Motor neuron (in vitro differentiated cells): ENCODE data around the gene JOSD2. TPM values are rescaled to one million over a fixed set of nuclear protein-coding genes. Genes with fewer than 3 reads are reported as not detected.

ENCODE experiments used
- ATAC-seq, 8 experiments: fragments of 200-7000 bp; cut with Tn5 transposase; replicated peaks in 6 of 8; 2 replicates each; pipeline ENCODE4 v1.8.0; 2021; ENCODE audit warnings: mild to moderate bottlenecking in 8 of 8, moderate library complexity in 8 of 8
- H3K27ac ChIP-seq, 2 donors: fragments of 250-450 bp; sonication (Bioruptor Pico); 2 replicates each; pipeline ENCODE4 v1.9.0; 2021; ENCODE audit warnings: antibody characterized with exemption in 2 of 2, mild to moderate bottlenecking in 2 of 2, moderate library complexity in 1 of 2
- H3K4me1 ChIP-seq, 2 donors: fragments of 250-450 bp; sonication (Bioruptor Pico); replicated peaks in 1 of 2; 2 replicates each; pipeline ENCODE4 v1.6.1; 2021; ENCODE audit warnings: antibody characterized with exemption in 2 of 2, mild to moderate bottlenecking in 2 of 2, moderate library complexity in 1 of 2
- H3K4me3 ChIP-seq, 5 donors: fragments of 250-450 bp; sonication (Bioruptor Pico); 2 replicates each; pipeline ENCODE4 v1.9.0; 2021; ENCODE audit warnings: antibody characterized with exemption in 5 of 5, mild to moderate bottlenecking in 5 of 5, moderate library complexity in 4 of 5
- WGBS, 10 experiments: fragments of 450-650 bp; shearing (Covaris generic); methylation state at CpG; one replicate each; pipeline ENCODE4 v1.0.0; 2022; 5-methylcytosine and 5-hydroxymethylcytosine counted together
- in situ Hi-C, 9 experiments: fragments of 400-800 bp; cut with MboI; loops; one replicate each; pipeline ENCODE4 v1.15.0; 2021; ENCODE audit warnings: low sequenced_read_pairs in 9 of 9, low pct_unique_long_range_greater_than_20kb in 2 of 9; ENCODE audit not compliant: unreplicated experiment in 9 of 9
- total RNA-seq, 8 experiments: library from RNA; unstranded; fragments of 300-600 nt; gene quantifications; 2 replicates each; pipeline versions ENCODE4 v1.2.3 to v1.2.4, GENCODE V29; 2022

The JOSD2 gene
- total RNA-seq, 8 experiments from 2014 or later = 3.9 to 40.5 (median 11.3) TPM

GRCh38 chr19:50551715-50552187 lies 40.8 kb upstream of the JOSD2 start:
- Histone ChIP-seq H3K4me3 (peak overlapping the region; percentile 36 to 61 (median 44)), H3K27ac (peak overlapping the region; percentile 60 to 82), H3K4me1 (peaks cover 14 to 23% of the 10 kb centered on the region in 2 donors)
- ATAC-seq = peak in 5 of 8 experiments; percentile 26 to 48 (median 32)
- in situ Hi-C loops = no loop called here
- no CpG with 5 or more reads among the region's 22 CpGs for WGBS, 10 experiments

DNA sequence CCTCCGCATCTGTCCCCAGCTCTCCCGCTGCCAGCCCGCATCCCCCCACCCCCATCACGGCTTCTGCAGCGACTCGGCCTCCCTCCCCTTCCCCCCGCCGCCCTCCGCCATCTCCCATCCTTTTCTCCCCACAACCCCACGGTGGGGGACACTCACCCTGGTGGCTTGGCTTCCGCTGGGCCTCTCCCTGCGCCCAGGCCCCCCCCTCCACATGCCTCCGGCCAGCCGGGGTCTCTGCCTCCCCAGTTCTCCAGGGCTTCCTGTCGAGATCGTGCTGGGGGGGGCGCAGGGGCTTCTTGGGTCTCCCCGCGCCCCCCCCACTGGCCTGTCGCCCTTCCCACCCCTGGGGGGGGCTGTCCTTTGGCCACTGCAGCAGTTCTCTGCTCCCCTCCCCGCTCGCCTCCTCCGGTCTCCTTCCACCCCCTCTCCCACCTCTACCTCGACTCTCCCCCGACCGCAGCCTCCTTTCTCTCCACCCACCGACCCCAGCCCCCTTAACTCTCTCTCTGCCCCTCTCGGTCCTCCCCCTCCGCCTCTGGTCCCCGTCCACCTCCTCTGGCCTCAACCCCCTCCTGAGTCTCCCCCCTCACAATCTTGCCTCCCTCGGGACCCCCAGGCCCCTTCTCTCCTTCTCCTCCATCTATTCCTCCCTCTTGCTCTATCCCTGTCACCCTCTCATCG lies 40.2 kb upstream of the JOSD2 start:
- Histone ChIP-seq H3K4me3 (peak overlapping the region; percentile 36 to 61 (median 44)), H3K27ac (peak overlapping the region; percentile 60 to 82), H3K4me1 (peaks cover 12 to 19% of the 10 kb centered on the region in 2 donors)
- in situ Hi-C loops = no loop called here
- WGBS, 10 experiments = no CpG with 5 or more reads among the region's 32 CpGs
- ATAC-seq = peak in 5 of 8 experiments; percentile 50 to 60 (median 59)

DNA sequence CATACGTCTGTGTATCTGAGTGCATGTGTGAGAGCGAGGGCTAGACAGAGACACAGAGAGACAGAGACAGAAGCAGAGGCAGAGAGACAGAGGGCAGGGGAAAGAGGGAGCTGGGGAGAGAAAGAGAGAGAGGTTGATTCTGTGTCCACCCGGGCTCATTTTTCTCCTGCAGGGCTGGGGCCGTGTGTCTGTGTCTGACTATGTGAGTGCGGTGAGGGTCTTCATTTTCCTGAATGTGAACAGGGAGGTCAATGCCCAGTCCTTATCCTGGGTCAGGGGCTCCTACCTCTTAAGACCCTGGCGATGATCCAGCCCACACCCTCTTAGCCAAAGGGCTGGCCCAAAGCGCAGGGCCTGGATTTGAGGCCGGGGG lies 39.6 kb upstream of the JOSD2 start:
- ATAC-seq = no peak
- WGBS, 10 experiments = 17 to 86% (median 37%) methylated on average over 1 to 4 of the region's 8 CpGs; no CpG with 5 or more reads in 6 of the 10 experiments
- Histone ChIP-seq H3K27ac (peak overlapping the region; percentile 60 to 82), H3K4me3 (peak overlapping the region; percentile 36 to 61 (median 44)), H3K4me1 (peaks cover 6 to 13% of the 10 kb centered on the region in 2 donors)
- in situ Hi-C loops = no loop called here

DNA sequence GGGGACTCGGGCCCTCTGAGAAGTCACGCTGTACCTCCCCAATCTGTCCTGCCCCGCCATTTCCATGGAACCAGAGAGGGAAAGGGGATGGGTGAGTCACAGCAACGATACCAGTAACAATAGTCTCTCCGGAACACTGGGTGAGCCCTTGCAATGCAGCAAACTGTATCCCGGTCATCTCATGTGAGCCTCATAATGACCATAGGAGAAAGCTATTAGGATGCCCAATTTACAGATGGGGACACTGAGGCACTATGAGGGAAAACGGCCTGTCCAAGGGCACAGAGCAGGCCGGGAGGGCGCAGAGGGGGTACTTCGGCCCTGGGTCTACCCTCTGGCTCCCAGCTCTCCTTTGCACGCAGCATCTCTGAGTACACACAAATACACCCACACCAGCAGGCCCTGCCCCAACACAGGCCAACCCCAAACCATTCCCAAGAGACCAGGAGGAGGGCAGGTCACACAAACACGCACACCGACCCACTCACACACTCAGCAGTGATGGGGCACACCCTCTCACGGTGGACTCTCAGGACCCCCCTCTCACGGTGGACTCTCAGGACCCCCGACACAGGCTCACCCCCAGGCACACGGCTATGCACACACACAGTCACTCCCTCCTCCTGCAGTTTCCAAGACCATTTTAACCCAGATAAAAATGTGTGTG lies 39.1 kb upstream of the JOSD2 start:
- ATAC-seq = no peak
- H3K4me1 ChIP-seq = peaks cover 5 to 11% of the 10 kb centered on the region in 2 donors
- H3K4me3 ChIP-seq = peak overlapping the region; percentile 36 to 61 (median 44)
- H3K27ac ChIP-seq = peak overlapping the region in 1 of 2 donors; percentile 82
- WGBS, 10 experiments = 40 to 93% (median 60%) methylated on average over 1 to 6 of the region's 17 CpGs; no CpG with 5 or more reads in 5 of the 10 experiments
- in situ Hi-C loops = loop anchor here in 2 of 9 experiments (25.0 kb wide), 1 partner anchor 237 kb away; the partner anchor contains the start of gene ACP4 (in 2 of the 2)

DNA sequence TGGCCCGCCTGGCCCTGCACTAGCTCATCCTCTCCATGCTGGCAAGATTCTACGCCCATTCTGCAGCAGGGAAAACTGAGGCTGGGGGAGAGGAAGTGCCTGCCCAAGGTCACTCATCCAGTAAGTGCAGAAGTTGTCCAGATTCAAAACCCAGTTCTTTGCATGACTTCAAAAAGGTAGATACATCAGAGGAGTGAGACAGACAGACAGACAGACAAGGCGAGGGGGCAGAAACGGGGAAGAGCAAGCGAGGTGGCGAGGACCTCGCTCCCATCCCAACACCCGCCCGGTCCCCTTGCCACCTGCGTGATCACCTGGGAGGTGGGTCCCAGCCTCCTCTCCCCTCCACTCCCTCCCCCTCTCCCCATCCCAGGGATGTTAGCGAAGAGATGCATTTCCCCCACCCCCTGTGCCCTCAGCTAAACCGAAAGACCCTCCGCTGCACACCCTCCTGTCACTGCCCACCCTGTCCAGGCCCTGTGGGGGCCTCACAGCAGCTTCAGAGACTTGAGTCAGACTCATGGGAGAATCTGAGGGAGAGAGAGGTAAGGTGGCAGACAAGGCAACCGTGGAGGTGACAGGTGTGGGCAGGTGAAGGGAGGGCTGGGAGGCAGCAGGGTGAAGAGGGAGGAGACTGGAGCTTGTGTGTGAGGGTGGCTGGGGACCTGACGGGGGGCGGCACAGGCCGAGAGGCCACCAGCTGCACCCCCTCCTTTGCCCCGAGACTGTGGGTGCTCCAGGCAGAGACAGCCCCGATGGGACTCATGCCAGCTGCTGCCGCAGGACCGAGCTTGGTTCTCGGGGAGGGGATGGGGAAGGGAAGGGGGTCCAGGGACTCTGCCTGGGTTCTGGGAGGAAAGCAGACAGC lies 38.3 kb upstream of the JOSD2 start:
- Histone ChIP-seq H3K4me3 (no peak overlapping the region), H3K27ac (no peak overlapping the region), H3K4me1 (peaks cover 5 to 11% of the 10 kb centered on the region in 2 donors)
- ATAC-seq = no peak
- 90% methylated on average over 2 of the region's 22 CpGs; no CpG with 5 or more reads in 9 of the 10 experiments for WGBS, 10 experiments
- in situ Hi-C loops = loop anchor here in 2 of 9 experiments (25.0 kb wide), 1 partner anchor 238 kb away; the partner anchor contains the start of gene ACP4 (in 2 of the 2)

DNA sequence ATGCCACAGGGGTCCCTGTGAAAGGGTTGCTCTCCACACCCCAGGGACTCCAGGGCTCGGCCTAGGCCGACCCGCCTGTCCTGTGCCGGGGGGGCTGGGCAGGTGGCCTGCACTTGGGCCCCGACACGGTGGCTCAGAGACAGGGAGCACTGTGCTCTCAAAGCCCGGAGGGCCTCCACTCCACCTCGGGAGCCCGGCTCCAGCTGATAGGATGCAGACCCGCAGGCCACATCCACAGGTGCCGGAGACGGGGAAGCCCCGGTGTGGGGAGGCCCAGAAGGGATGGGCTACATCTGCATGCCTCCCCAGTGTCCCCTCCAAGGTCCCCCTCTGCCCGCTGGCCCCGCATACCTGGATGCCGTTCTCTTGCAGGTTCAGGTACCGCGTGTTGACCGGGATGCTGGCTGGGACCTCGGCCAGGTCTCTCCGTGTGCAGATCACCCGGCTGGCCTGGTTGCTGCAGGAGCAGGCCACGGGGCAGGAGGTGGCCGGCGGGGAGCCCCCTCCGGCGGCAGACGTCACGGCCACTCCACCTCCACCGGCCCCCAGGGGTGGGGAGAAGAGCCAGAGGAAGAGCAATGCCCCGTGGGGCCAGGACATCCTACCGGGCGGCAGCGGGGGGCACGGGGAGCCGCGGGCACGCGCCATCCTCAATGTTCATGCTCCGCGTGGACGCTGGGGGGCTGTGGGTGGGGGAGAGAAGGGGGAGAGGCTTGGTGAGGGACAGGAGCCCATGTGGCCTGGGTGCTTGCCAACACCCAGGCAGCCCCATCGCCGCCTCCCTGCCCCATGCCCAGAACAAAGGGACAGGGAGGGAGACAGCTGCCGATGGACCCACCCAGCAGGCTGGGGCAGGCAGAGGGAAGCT lies 37.4 kb upstream of the JOSD2 start:
- Histone ChIP-seq H3K4me3 (no peak overlapping the region), H3K4me1 (peaks cover 5 to 11% of the 10 kb centered on the region in 2 donors), H3K27ac (no peak overlapping the region)
- in situ Hi-C loops = loop anchor here in 2 of 9 experiments (25.0 kb wide), 1 partner anchor 239 kb away; the partner anchor contains the start of gene ACP4 (in 2 of the 2)
- no peak for ATAC-seq
- 70 to 93% (median 90%) methylated on average over 3 to 4 of the region's 45 CpGs; no CpG with 5 or more reads in 7 of the 10 experiments for WGBS, 10 experiments

DNA sequence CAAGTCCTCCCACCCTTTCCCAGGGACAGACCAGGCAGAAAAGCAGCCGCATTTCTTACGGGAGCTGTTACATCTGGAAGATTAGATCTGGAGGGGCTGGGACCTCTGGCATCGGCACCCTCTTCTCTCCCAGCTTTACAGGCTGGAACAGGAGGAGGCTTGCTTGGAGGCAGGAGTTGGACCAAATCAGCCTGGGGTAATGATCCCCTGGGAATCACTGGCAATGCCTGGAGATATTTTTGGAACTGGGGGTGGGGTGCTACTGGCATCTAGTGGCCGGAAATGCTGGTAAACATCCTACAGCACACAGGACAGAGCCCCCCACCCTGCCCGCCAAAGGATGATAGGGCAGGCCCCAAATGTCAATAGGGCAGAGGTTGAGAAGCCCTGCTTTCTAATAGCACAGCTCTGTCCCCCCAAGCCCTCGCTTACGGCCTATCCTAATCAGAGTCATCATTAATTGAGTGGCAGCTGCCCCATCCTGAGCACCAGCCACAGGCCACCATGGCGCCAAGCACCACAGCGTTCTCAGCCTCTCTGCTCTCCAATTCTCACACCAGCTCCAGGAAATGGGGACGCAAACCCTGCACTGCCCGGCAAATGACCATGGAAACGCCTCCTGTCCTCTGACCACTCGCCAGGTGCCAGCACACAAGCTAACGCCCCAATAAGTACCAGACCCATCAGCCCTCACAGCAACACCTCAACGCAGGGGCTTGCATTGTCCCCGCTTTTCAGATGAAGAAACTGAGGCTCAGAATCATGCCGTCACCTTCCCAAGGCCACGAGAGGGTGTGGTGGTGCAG lies 36.6 kb upstream of the JOSD2 start:
- Histone ChIP-seq H3K4me3 (no peak overlapping the region), H3K27ac (no peak overlapping the region), H3K4me1 (peaks cover 5 to 11% of the 10 kb centered on the region in 2 donors)
- ATAC-seq = no peak
- WGBS, 10 experiments = 43 to 100% (median 63%) methylated on average over 1 to 15 of the region's 18 CpGs; no CpG with 5 or more reads in 3 of the 10 experiments
- in situ Hi-C loops = loop anchor here in 2 of 9 experiments (25.0 kb wide), 1 partner anchor 240 kb away; the partner anchor contains the start of gene ACP4 (in 2 of the 2)

GRCh38 chr19:50546527-50547221 lies 35.7 kb upstream of the JOSD2 start:
- Histone ChIP-seq H3K4me3 (no peak overlapping the region), H3K27ac (no peak overlapping the region), H3K4me1 (peaks cover 6 to 8% of the 10 kb centered on the region in 2 donors)
- ATAC-seq = no peak
- in situ Hi-C loops = loop anchor here in 2 of 9 experiments (25.0 kb wide), 1 partner anchor 241 kb away; the partner anchor contains the start of gene ACP4 (in 2 of the 2)
- 20 to 90% (median 86%) methylated on average over 1 to 14 of the region's 29 CpGs; no CpG with 5 or more reads in 5 of the 10 experiments for WGBS, 10 experiments

GRCh38 chr19:50542943-50543342 lies 32.0 kb upstream of the JOSD2 start:
- in situ Hi-C loops = loop anchor here in 2 of 9 experiments (25.0 kb wide), 1 partner anchor 244 kb away; the partner anchor contains the start of gene ACP4 (in 2 of the 2)
- Histone ChIP-seq H3K4me3 (no peak overlapping the region), H3K27ac (no peak overlapping the region), H3K4me1 (peaks cover 0 to 8% of the 10 kb centered on the region in 2 donors)
- WGBS, 10 experiments = 57 to 89% methylated on average over 6 to 11 of the region's 21 CpGs; no CpG with 5 or more reads in 8 of the 10 experiments
- ATAC-seq = no peak

- Histone ChIP-seq H3K4me1 (peaks cover 0 to 8% of the 10 kb centered on the region in 2 donors), H3K27ac (no peak overlapping the region), H3K4me3 (no peak overlapping the region)
- peak in 7 of 8 experiments; percentile 48 to 97 (median 86) for ATAC-seq
- in situ Hi-C loops = loop anchor here in 2 of 9 experiments (25.0 kb wide), 1 partner anchor 250 kb away; the partner anchor contains the start of gene ACP4 (in 2 of the 2)
- 0 to 46% (median 35%) methylated on average over 1 to 12 of the region's 15 CpGs; no CpG with 5 or more reads in 1 of the 10 experiments for WGBS, 10 experiments
These were observed 26.8 kb upstream of the JOSD2 start for GRCh38 chr19:50537769-50538230.
